Measurements from ENCODE around the gene MRPL1. TPM values are rescaled to one million over a fixed set of nuclear protein-coding genes. Genes with fewer than 3 reads are reported as not detected.

The MRPL1 gene
- total and polyA plus RNA-seq, 2 of the 13 experiments (the other 11 are each of a cell fraction or from before 2014, with no cell fraction given): 23.3 to 61.5 TPM

DNA sequence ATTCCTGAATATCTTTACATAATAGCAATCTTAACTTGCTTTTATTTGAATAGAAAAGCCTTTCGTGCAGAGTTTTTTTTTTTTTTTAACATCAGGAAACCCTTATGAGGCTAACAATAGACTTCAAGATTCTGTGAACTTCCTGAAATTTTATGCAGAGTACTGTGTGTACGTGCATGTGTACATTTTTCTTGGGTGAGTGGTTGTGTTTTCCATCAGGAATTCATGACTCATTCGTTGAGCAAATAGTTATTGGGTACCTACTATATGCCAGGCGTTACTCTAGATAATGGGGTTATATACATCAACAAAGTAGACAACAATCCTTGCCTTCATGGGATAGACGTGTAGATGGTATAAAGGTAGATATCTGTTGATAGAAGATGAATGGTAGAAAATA, 59.1 kb downstream of the MRPL1 start (continued):
- TF ChIP-seq, protein P1, sequence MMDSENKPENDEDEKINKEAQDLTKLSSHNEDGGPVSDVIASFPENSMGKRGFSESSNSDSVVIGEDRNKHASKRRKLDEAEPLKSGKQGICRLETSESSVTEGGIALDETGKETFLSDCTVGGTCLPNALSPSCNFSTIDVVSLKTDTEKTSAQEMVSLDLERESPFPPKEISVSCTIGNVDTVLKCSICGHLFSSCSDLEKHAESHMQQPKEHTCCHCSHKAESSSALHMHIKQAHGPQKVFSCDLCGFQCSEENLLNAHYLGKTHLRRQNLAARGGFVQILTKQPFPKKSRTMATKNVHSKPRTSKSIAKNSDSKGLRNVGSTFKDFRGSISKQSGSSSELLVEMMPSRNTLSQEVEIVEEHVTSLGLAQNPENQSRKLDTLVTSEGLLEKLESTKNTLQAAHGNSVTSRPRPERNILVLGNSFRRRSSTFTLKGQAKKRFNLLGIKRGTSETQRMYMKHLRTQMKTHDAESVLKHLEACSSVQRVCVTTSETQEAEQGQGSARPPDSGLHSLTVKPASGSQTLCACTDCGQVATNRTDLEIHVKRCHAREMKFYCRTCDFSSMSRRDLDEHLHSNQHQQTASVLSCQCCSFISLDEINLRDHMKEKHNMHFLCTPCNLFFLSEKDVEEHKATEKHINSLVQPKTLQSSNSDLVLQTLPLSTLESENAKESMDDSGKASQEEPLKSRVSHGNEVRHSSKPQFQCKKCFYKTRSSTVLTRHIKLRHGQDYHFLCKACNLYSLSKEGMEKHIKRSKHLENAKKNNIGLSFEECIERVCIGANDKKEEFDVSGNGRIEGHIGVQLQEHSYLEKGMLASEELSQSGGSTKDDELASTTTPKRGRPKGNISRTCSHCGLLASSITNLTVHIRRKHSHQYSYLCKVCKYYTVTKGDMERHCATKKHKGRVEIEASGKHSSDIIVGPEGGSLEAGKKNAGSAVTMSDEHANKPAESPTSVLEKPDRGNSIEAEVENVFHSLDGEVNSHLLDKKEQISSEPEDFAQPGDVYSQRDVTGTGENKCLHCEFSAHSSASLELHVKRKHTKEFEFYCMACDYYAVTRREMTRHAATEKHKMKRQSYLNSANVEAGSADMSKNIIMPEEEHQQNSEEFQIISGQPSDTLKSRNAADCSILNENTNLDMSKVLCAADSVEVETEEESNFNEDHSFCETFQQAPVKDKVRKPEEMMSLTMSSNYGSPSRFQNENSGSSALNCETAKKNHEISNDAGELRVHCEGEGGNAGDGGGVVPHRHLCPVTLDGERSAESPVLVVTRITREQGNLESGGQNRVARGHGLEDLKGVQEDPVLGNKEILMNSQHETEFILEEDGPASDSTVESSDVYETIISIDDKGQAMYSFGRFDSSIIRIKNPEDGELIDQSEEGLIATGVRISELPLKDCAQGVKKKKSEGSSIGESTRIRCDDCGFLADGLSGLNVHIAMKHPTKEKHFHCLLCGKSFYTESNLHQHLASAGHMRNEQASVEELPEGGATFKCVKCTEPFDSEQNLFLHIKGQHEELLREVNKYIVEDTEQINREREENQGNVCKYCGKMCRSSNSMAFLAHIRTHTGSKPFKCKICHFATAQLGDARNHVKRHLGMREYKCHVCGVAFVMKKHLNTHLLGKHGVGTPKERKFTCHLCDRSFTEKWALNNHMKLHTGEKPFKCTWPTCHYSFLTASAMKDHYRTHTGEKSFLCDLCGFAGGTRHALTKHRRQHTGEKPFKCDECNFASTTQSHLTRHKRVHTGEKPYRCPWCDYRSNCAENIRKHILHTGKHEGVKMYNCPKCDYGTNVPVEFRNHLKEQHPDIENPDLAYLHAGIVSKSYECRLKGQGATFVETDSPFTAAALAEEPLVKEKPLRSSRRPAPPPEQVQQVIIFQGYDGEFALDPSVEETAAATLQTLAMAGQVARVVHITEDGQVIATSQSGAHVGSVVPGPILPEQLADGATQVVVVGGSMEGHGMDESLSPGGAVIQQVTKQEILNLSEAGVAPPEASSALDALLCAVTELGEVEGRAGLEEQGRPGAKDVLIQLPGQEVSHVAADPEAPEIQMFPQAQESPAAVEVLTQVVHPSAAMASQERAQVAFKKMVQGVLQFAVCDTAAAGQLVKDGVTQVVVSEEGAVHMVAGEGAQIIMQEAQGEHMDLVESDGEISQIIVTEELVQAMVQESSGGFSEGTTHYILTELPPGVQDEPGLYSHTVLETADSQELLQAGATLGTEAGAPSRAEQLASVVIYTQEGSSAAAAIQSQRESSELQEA (CRISPR knock-in tag; IDR thresholded peaks at IDR 0.05; ENCODE audit: not compliant biosample characterization): no peak
- TF ChIP-seq SRY (CRISPR knock-in tag; IDR thresholded peaks at IDR 0.05): no peak
- no peak for TF ChIP-seq FOXJ3 (CRISPR knock-in tag; IDR thresholded peaks at IDR 0.05; ENCODE audit: borderline replicate concordance)
- no peak for TF ChIP-seq ZNF446 (CRISPR knock-in tag; IDR thresholded peaks at IDR 0.05)
- no peak; the same call in 1 of the 2 replicates for TF ChIP-seq ZNF792 (CRISPR knock-in tag; IDR thresholded peaks at IDR 0.05)
- no peak for TF ChIP-seq ZNF773 (CRISPR knock-in tag; IDR thresholded peaks at IDR 0.05; ENCODE audit: borderline replicate concordance)
- no peak for TF ChIP-seq RXRA (CRISPR knock-in tag; IDR thresholded peaks at IDR 0.05)
- peak; percentile 75; the same call in 1 of the 2 replicates for TF ChIP-seq HMG20A (CRISPR knock-in tag; IDR thresholded peaks at IDR 0.05; ENCODE audit: borderline replicate concordance)
- TF ChIP-seq, protein P2, sequence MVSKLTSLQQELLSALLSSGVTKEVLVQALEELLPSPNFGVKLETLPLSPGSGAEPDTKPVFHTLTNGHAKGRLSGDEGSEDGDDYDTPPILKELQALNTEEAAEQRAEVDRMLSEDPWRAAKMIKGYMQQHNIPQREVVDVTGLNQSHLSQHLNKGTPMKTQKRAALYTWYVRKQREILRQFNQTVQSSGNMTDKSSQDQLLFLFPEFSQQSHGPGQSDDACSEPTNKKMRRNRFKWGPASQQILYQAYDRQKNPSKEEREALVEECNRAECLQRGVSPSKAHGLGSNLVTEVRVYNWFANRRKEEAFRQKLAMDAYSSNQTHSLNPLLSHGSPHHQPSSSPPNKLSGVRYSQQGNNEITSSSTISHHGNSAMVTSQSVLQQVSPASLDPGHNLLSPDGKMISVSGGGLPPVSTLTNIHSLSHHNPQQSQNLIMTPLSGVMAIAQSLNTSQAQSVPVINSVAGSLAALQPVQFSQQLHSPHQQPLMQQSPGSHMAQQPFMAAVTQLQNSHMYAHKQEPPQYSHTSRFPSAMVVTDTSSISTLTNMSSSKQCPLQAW (CRISPR knock-in tag; IDR thresholded peaks at IDR 0.05): no peak
- no peak for TF ChIP-seq KDM6A (CRISPR knock-in tag; IDR thresholded peaks at IDR 0.05; ENCODE audit: low read depth)
- TF ChIP-seq, protein P3, sequence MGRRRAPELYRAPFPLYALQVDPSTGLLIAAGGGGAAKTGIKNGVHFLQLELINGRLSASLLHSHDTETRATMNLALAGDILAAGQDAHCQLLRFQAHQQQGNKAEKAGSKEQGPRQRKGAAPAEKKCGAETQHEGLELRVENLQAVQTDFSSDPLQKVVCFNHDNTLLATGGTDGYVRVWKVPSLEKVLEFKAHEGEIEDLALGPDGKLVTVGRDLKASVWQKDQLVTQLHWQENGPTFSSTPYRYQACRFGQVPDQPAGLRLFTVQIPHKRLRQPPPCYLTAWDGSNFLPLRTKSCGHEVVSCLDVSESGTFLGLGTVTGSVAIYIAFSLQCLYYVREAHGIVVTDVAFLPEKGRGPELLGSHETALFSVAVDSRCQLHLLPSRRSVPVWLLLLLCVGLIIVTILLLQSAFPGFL (CRISPR knock-in tag; IDR thresholded peaks at IDR 0.05): no peak
- no peak for TF ChIP-seq ATAD3A (CRISPR knock-in tag; IDR thresholded peaks at IDR 0.05)
- TF ChIP-seq ZNF709 (CRISPR knock-in tag; IDR thresholded peaks at IDR 0.05): no peak
- TF ChIP-seq RFX1 (IDR thresholded peaks at IDR 0.05): no peak
- no peak for TF ChIP-seq SRSF9 (IDR thresholded peaks at IDR 0.05; ENCODE audit: borderline replicate concordance, insufficient read depth, low read depth, low read length, poor library complexity, severe bottlenecking)
- TF ChIP-seq ZFP62 (CRISPR knock-in tag; IDR thresholded peaks at IDR 0.05): no peak
- TF ChIP-seq CEBPB (IDR thresholded peaks at IDR 0.05; ENCODE audit: borderline replicate concordance, low read depth, low read length): no peak
- TF ChIP-seq ZFY (CRISPR knock-in tag; IDR thresholded peaks at IDR 0.05): no peak
- TF ChIP-seq TEAD3 (CRISPR knock-in tag; optimal IDR thresholded peaks at IDR 0.05; ENCODE audit: borderline replicate concordance): peak; percentile 95
- TF ChIP-seq HOXD1 (CRISPR knock-in tag; IDR thresholded peaks at IDR 0.05): no peak
- no peak for TF ChIP-seq ZSCAN29 (CRISPR knock-in tag; conservative IDR thresholded peaks at IDR 0.05)
- TF ChIP-seq ELF3 (CRISPR knock-in tag; IDR thresholded peaks at IDR 0.05): peak; percentile 83
- TF ChIP-seq SNAPC2 (CRISPR knock-in tag; IDR thresholded peaks at IDR 0.05): no peak
- no peak for TF ChIP-seq ZNF17 (CRISPR knock-in tag; IDR thresholded peaks at IDR 0.05)
